ENCODE results near the gene PTPRN2.

PTPRN2 gene

DNA sequence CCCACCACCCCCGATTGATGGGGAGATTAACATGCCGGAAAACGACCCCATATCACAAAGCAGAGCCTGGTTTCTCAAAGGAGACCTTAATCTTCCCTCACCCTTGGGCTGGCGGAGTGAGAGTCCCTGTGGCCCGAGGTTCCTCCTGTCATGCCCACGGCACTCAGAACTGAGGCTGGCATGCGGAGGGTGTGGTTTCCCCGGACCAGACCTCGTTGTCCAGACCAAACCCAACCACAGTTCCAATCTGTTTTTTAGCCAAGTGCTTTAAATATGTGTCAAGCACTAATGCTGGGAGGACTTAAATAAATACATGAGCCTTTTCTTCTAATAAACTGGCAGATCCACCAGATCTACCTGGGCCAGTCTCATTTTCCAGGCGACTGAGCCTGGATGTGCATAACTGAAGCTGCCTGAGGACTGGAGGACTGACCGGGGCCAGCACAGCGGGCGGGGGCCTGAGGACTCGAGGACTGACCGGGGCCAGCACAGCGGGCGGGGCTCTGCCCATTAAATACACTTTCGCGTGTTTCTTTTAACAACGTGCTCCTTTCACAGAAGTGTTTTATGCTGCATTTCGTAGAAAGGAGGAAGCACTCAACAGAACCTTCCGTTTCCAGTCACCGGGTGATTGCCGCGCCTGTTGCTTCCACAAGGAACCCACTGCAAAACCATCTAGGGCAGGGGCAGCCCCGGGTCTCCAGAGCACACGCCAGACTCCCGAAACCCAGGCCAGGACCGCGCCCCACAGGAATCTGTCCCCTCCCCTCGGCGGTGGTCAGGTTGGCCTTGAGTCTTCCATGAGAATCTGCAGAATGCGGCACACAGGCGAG lies 334.6 kb downstream of the PTPRN2 start:
- DNase-seq (ENCODE audit: low spot score), result no peak

DNA sequence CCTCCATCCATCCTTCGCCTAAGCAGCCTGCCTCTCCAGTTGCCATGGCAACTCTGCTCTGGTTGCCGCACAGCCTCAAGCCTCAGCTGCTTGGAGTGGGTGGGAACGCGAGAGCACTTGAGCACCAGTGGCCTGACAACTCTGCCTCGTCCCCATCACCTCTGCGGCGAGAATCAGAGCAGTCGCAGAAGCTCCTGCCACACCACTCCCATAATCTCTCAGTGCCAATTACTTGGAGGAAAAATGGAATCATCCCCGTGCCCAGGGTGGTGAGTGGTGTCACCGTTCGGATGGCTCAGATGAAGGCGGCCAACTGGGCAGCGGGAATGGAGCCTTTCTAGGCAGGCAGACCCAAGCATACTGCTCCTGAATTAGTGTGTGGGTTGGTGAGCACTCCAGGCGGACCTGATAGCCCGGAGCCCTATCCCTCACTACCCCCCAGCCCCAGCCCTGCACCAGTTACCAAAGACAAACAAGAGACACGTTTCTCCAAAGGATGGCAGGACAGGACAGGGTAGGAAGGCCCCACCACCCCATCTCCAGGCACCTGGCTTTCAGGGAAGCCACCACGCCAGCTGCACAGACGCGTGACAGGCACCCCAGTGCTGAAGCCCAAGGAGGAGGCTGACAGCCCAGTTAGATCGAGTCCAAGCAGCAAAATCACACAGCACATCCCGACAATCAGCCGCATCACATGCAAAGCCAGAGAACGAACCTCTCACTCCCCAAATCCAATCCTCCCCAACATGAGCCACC lies 335.4 kb downstream of the PTPRN2 start:
- no peak for DNase-seq (ENCODE audit: low spot score)

DNA sequence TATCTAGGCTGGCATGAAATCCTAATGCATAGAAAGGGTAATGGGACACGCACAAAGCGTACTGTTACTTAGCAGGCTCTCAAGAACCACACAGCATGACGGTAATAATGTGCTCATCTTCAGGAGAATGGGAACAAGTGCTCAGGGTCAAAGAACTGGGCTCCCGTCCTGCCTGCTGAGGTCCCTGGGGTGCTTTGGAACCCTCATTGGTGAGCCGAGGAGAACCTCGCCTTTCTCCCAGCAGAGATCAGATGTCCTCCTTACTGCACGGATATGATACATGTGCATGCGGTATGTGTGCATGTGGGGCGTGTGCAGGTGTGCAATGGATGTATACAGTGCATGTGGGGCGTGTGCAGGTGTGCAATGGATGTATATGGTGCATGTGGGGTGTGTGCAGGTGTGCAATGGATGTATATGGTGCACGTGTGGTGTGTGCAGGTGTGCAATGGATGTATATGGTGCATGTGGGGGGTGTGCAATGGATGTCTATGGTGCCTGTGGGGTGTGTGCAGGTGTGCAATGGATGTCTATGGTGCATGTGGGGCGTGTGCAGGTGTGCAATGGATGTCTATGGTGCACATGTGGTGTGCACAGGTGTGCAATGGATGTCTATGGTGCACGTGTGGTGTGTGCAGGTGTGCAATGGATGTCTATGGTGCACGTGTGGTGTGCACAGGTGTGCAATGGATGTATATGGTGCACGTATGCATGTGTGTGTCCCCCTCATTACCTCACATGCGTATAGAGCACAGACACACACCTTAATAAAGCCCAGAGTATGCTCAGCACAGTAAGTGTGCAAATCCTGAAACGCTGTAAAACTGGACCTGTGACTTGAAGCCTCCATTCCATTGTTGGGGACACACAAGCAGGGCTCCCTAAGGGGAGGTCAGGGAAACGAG lies 336.3 kb downstream of the PTPRN2 start:
- no peak for DNase-seq (ENCODE audit: low spot score)

DNA sequence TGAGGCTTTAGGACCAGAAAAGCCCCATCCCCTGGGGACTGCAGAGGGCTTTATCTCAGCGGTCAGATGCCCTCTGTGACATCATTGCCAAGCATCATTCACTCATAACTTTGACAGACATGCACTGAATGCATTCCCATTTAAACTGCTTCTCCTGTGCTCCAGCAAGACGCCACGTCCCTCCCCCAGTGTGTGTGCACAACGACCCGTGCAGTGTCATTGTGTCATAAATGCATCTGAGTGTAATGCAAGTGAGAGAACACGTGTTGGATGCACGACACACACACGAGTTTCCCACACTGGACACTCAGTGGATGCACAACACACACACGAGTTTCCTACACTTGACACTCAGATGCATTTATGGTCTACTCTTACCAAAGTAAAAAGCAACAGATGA lies 337.9 kb downstream of the PTPRN2 start:
- no peak for DNase-seq (ENCODE audit: low spot score)

DNA sequence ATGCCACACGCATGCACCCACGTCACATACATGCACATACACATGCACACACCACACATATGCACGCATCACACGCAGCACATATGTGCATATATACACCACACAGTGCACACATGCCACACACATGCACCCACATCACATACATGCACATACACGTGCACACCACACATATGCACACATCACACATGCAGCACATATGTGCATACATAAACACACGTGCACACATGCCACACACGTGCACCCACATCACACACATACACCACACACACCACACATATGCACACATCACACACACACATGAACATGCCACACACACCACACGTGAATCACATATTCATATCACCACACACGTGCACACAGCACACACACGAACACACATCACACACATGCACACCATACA lies 338.8 kb downstream of the PTPRN2 start:
- no peak for DNase-seq (ENCODE audit: low spot score)

DNA sequence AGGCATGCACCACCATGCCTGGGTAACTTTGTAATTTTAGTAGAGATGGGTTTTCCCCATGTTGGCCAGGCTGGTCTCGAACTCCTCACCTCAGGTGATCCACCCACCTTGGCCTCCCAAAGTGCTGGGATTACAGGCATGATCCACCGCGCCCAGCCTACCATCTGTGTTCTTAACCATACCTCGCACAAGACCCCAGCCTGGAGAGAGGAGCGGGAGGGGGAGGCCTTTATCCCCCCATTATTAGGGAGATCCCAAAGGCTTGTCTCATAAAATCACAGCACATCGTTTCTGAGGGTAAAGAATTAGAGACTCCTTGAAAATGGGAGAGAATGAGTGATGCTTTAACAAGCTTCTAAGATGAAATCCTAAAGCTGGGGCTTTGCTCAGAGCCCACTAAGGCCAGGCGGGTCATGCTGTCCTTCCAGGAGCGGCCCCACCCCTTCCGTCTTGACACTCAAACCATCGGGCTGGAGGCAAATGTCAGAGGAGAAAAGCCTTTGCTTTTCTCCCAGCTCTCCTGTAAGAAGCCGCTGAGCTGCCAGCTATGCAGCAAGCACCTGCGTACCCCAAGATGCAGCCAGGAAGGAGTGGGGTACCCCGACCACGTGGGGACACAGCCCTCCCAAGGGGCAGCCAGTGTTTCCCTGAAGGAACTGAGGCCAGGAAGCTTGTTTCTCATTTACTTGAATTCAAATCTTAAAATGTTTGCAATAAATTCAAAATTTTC lies 339.7 kb downstream of the PTPRN2 start:
- DNase-seq (ENCODE audit: low spot score), result no peak

DNA sequence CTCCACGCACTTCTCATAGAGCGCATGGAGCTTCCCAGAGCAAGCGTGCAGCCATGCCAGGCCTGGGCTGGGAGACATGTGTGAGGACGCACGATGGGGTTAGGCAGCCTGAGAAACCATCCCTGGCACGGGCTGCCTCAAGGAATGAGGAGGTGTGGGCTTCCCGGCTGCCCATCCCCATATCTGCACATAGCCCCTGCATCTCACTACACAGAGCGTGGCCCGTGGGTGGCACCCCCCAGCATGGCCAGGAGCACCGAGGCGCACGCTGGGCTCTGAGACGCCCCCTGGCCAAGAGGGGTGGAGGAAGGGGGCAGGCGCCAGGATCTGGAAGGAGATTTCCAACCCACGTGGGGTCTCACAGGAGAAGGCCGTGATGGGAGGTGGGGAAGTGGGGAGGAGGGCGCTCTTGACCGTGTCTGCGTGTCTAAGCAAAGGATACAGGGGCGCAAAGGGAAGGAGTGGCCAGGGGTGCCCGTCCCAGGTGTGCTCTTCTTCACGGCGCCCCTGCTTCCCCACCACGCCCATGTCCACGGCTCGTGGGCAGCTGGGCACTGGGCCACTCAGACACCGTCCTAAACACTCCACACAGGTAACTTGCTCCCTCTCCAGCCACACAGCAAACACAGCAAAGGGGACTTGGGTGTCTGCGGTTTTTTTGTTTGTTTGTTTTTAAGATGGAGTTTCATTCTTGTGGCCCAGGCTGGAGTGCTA lies 340.5 kb downstream of the PTPRN2 start:
- no peak for DNase-seq (ENCODE audit: low spot score)

DNA sequence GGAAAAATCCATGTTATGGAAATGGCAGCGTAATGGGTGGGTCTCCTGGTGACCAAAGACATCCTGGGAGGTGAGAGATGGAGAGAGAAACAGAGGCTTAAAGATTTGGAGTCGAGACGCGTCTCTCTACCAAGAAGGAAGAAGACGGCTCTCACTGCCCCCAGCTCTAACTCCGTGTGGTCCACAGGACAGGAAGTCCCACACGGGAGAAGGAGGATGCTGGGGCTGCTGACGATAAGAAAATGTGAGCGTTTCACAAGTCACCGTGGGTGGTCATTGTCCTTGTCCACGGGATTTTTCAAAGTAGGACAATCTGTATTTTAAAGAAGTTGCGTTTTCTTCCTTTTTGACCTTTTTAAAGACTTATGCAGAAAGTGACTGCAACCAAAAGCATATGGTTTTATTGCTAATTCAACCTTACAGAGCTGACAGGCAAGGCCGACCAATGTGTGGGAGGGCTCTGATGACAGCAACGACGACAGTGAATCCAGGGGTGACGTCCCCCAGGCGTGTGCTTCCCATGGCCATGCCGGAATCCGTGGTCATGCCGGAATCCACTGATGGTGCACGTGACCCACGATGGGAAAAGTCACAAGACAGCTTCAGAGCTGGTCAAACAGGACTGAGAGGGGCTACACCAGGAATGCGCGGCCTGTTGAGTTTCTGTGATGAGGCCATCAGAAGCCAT lies 341.2 kb downstream of the PTPRN2 start:
- no peak for DNase-seq (ENCODE audit: low spot score)

DNA sequence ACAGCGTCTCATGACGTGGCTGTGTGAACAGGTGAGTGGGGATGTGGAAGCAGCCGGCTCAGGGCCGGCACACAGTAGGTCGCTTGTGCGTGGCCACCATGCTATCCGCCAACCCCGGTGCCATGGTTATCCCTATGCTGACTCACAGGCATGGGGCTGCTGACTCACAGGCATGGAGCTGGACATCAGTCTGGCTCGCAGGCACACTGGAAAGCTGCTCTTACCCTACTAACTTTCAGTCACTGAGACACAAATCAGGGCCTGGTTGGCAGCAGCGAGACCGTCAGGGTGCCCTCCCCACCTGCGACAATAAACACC lies 341.9 kb downstream of the PTPRN2 start:
- DNase-seq (ENCODE audit: low spot score), result no peak

DNA sequence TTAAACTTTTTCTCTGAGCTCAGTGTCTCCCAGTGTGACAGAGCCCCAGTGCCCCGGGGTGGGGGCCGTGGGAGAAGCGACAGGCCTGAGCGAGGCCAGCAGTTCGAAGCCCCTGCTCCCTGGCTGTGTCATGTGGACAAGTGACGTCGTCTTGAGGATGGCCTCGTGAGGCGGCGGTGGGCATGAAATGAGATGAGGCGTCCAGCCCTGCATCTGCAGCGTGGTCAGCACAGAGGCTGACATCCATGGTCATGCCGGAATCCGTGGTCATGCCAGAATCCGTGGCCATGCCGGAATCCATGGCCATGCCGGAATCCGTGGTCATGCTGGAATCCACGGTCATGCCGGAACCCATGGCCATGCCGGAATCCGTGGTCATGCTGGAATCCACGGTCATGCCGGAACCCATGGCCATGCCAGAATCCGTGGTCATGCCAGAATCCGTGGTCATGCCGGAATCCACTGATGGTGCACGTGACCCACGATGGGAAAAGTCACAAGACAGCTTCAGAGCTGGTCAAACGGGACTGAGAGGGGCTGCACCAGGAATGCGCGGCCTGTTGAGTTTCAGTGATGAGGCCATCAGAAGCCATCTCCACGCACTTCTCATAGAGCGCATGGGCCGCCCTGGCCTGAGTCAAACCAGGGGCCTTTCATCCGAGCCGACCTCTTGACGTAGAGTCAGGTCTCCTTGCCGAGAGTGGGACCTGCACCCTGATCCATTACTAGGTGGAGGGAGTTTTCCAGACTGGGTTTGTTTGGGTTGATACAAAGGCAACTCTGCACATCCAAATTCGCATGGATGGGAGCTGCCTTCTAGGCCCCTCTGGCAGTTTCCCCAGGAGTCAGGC lies 342.5 kb downstream of the PTPRN2 start:
- DNase-seq (ENCODE audit: low spot score), result no peak

DNA sequence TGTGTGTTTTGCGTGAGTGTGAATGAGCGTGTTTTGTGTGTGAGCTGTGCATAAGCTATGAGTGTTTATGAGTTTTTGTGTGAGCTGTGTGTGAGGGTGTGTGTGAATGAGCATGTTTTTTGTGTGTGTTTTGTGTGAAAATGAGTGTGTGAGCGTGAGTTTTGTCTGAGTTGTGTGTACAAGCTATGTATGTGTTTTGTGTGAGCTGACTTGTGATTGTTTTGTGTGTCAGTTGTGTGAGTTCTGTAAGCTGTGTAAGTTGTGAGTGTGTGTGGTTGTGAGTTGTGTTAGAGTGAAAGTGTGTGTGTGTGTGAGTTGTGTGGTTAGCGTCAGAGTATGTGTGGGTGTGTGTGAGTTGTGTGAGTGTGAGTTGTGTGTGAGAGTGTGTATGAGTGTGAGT lies 343.2 kb downstream of the PTPRN2 start:
- no peak for DNase-seq (ENCODE audit: low spot score)

DNA sequence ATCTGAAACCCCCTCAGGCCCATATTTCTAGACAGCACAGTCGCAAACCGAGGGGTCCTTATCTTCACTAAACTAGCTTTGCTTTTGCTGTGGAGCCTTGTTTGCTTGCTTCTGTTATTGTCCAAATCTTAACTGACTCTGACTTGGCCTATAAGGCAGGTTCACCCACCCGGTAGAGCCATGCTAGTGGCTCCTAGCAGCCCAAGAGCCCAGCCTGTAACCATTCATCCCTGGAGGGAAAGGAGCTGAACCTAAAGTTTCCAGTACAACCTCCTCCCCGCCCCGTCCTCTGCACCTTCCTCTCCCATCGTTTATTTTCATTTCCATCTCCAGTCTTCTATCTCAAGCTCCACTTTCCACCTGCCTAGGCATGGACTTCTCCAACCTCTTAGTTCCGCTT lies 345.7 kb downstream of the PTPRN2 start:
- no peak for DNase-seq (ENCODE audit: low spot score)

DNA sequence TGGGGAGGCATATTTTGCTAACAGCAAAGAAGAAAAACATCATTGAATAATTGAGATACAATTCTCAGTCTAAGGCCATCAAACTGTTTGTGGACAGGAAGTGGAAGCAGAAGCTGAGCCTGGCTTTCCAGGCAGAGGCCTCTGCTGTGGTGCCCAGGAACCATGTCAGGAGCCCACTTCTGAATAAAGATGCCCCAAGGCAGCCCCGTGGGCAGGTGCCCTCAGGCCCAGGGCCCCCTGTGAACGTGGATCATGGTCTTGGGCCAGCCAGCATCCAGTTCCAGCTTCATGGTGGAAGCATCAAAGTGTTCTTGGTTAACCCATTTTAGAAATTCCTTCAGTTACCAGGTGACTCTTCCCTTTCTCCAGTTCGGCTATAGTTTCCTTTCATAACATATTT lies 346.8 kb downstream of the PTPRN2 start:
- no peak for DNase-seq (ENCODE audit: low spot score)

DNA sequence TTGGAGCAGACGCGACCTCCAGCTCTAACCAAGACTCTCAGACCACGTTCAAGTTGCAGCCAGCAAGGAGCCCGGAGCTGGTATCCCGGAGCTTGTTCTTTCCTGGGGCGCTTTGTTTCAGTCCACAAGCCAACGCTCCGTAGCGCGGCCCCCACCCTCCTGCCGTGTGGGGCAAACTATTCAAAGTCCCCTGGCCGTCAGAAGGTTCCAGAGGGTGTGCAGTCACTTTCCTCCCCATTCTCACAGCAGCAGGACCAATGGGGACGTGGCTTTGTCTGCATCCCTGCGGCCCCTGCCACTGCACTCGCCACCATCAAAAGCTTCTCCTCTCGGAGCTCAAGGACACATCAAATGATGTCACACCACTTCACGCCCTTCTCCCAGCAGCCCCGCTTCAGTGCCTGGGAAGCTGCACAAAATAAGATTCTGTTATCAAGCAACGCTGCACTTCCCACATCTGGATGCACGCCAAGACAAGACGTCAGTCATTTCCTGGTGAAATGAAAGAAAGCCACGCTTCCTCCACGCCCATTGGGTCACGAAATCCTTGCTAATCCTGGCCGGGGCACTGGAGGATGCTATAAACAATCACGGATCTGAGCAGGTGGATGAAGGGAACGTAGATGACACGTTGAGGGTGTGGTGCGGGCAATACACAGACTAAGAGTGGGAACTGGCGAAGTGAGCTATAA lies 348.2 kb downstream of the PTPRN2 start:
- DNase-seq (ENCODE audit: low spot score), result peak; percentile 62

DNA sequence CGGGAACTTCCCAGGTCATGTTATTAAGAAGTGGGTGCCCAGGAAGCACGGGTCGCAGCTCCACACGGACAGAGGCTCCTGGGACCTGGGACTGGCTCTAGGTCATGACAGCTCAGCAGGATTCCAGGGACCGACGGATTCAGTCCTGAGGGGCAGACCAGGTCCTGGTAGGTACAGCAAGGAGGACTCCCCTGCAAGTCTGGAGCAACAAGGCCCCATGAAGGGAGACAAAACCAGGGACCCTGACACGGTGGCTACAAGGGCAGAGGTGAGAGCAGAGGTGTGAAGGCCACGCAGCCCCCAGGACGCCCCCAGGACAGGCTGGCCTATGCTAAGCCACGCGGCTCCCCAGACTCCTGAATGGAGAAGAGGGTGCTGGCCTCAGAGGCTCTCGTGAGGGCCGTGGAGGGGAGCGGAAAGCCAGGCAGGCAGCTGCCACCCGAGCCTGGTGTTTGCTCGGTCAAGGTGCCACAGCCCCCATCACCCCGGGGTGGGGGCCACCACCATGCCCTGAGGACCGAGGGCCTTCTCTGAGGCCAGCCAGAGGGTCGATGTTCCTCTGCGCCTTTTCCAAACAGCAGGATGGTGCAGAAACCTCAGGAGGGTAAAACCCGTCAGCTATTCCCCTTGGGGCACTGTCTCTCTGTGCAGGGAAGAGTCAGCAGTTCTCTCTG lies 348.9 kb downstream of the PTPRN2 start:
- no peak for DNase-seq (ENCODE audit: low spot score)

DNA sequence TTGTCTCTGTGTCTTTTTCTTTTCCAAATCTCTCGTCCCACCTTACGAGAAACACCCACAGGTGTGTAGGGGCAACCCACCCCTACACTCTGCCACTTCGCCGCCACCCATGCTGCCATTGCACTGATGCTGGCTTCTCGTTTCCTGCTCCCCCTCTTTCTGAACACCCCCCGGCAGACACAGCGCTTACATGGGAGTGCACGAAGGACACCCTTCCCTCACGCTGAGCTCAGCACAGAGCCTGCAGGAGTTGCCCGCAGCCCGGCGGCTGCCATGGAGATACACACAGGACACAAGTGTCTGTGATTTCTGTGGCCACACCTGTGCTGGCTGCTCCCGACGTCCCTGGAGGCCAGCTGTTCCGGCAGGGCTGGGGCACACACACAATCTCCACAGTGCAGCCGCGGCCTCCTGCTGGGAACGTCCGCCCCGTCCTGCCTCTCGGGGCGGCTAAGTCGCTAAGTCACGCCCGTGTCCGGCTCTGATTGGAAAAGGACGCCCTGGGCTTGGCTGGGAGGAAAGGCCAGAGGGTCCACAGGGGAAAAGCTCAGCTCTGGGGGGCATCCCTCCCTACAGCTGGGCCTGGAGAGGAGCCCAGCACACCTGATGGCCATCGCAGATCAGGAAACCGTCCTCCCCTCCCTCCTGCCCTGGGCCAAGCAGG lies 349.8 kb downstream of the PTPRN2 start:
- DNase-seq (ENCODE audit: low spot score), result no peak

DNA sequence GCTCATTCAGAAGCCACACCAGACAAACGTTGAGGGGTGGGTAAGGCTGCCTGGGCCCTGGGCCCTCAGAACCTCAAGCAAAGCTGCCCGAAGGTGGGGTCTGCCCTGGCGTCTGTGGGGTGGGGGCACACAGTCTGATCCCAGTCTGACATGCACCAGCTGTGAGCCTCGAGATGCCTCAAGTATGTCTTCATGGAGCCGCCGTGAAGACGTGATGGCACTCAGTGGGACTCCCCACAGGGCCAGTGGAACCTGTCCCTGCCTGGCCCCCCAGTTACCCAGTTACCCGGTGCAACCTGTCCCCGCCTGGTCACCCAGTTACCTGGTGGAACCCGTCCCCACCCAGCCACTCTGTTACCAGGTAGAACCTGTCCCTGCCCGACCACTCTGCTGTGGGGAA lies 351.2 kb downstream of the PTPRN2 start:
- DNase-seq (ENCODE audit: low spot score), result no peak

DNA sequence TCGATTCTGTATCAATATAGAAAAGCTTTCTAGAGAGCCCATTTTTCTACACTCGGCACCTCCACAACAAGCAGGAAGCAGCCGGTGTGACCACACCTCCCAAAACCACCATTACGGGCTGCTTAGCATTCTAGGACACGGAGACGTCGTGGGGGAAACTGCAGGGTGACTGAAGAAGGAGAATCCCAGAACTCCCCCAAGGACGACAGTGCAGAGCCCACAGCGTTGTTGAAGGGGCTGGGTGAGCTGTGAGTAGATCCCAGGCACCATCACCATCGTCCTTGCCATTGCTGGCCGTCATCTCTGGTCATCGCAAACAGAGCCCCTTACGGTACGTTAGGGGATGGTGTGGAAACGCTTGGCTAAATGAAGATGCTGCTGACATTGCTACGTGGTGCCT lies 351.8 kb downstream of the PTPRN2 start:
- no peak for DNase-seq (ENCODE audit: low spot score)

Measured in LoVo (cell line).